Measurements from ENCODE around the gene OLIG1.

Gene OLIG1

GRCh38 chr21:33101300-33101911 is 31.5 kb downstream of the OLIG1 start:
- DNase-seq (ENCODE audit: low spot score), result no peak

GRCh38 chr21:33105088-33105487 is 35.1 kb downstream of the OLIG1 start:
- no peak for DNase-seq (ENCODE audit: low spot score)

DNA sequence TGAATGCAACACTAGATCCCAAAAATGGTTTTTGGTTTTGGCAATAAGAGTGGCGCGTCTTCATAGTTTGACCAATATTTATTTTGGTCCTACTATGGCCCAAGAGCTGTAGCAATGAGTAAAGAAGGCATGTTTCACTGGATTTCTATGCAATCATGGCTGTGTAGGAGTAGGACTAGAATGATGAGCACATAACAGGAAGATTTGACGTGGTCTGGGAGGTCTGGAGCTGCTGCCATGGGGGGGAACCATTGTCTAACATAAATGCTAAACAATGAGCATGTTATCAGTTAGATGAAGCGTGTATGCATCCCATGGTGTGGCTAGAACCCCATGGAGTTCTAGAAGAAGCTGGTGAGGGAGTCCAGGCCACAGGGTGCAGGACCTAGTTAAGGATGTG is 38.3 kb downstream of the OLIG1 start:
- no peak for DNase-seq (ENCODE audit: low spot score)

DNA sequence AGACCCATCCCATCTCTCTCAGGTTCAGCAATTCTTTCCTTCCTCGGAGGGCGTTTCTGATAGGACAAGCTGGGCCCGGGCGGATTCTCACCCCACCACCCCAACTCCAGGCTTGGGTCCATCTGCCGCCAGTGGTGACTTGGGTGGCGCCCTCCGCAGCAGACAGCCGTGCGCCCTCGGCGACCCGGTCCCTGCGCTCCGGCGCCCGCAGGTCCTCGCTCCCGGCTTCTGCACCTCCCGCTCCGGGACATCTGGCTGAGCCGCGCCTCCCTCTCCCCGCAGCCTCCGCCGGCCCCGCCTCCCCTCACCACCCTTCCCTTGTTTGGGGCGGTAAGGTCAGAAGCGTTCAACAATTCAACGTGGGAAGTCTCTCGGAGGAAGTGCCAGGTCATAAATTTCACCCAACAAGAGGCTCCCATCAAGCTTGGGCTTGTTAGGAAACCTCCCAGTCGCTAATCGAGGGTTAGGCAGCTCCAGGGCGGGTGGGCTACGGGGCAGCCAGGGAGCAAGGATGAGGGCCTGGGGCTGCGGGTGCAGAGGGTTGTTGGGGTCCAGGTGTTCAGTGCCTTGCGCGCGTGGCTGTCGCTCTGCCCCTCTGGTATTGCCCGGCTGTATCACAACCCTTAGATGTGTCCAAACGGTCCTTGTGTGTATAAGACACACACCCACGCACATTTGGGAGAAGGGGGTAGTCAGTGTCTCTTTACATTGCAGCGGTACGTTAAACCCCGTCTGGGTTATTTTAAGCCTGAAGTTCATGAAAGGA is 39.8 kb downstream of the OLIG1 start:
- no peak for DNase-seq (ENCODE audit: low spot score)

- no peak for DNase-seq (ENCODE audit: low spot score)
These were observed 40.4 kb downstream of the OLIG1 start for GRCh38 chr21:33110340-33110715.

GRCh38 chr21:33111577-33111976 is 41.6 kb downstream of the OLIG1 start:
- no peak for DNase-seq (ENCODE audit: low spot score)

GRCh38 chr21:33112151-33112550 is 42.2 kb downstream of the OLIG1 start:
- DNase-seq (ENCODE audit: low spot score), result no peak

DNA sequence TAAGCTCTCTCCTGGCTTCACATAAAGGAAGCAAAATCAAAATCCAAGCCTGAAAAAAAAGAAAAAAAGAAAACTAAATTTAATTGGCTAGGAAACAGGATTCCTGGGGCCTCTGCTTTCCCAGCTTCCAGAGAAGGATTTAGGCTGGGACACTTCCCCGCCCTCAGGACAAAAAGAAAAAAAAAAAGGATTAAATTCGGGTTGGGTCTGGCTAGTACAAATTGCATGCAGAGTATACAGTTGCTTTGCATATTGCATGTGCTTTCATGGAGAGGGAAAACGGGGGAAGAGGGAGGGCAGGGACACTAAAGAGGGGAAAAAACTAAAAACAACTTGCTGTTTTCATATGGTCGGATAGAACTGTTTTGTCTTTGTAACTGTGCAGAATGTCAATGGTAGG is 42.7 kb downstream of the OLIG1 start:
- no peak for DNase-seq (ENCODE audit: low spot score)

DNA sequence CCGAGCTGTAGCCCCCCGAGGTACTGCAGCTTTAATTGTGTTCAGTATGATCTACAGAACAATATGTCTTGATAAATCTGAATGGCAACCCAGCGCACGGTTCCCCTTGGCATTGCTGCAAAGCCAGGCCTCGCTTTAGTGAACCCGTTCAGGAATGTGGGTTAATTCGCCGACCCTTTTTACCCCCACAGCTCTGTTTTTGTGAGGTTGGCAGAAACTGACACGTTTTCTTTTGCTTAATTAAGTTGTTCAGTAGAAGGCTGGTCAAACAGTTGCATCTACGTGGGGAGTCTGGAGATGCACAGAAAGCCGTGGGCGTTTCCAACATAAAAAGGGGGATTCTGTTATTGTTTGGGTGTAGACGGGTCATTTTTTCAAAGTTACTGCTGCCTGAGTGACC is 43.2 kb downstream of the OLIG1 start:
- DNase-seq (ENCODE audit: low spot score), result no peak

DNA sequence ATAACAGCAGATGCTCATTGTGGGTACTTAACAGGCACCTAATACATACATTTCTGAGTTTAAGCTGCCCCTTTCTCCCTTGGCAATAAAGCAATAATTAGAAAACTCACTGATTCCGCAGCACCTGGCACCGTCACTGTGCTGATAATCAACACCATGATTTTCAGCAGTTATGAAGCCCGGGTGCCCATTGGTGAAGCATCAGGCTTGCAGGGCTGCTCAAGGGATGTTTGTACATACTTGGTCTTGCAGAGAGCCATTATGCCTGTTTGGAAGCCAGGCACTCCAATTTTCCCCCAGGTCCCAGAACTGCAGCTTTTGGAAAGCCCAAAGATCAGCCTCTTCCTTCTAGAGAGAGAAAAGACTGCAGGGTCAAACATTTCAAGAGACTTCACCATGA is 44.3 kb downstream of the OLIG1 start:
- no peak for DNase-seq (ENCODE audit: low spot score)

GRCh38 chr21:33115631-33116510 is 45.9 kb downstream of the OLIG1 start:
- DNase-seq (ENCODE audit: low spot score), result no peak

GRCh38 chr21:33116676-33117075 is 46.7 kb downstream of the OLIG1 start:
- DNase-seq (ENCODE audit: low spot score), result no peak

GRCh38 chr21:33117101-33117888 is 47.4 kb downstream of the OLIG1 start:
- no peak for DNase-seq (ENCODE audit: low spot score)

Data from AG08395 (cell line).